GM21737 (cell line): ENCODE results near the gene MRPL53.

Experiments used
- ATAC-seq: cut with Tn5 transposase; IDR thresholded peaks from one replicate; pipeline ENCODE4 v1.9.1; 2021; ENCODE audit warnings: mild to moderate bottlenecking, moderate library complexity; ENCODE audit not compliant: unreplicated experiment

Gene MRPL53

DNA sequence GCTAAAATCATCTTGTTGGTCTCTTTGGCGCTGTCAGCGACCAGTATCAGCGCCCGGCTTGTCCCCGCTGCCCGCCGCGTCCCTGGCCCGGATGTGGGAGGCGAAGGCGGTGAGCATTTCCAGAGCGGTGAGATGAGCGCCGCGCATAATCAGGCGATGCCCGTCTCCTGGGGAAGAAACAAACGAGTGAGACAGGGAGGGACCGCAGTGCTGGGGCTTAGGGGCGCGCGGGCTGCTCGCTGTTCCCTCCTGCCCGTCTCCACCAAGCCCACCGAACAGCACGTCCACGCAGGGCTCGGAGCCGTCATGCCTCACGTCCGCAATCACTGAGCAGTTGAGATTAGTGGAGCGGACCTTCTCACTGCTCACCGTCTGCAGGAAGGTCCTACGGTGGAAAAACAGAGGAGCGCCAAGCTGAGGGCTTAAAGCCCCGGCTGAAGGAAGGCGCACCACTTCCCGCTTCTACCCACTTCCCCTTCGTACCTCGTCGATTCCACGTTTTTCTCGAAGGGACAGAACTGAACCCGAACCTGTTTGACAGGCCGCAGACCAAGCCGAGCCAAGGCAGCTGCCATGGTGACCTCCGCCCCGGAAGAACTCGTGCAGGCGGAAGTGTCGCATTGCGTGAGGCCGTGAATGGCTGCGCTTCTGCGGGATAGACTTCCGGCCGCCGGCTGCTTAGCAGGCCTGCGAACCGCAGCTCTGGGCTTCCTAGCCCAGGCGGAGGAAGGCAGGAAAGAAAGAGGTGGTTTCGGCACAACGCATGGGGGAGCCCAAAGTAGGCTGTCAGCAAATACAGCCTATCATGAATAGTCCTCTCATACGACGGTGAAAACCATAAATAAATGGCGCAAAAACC lies at the start of gene MRPL53:
TSS of gene MRPL53 (minus strand) at position 595 of the 859 bp plus-strand sequence. CDS start at position 575, 20 bp downstream.
- ATAC-seq: peak; percentile 76

- ATAC-seq: no peak
These were observed 44.2 kb upstream of the MRPL53 start for GRCh38 chr2:74516650-74517049.

GRCh38 chr2:74515981-74516633 lies 43.6 kb upstream of the MRPL53 start:
- ATAC-seq: peak; percentile 54

GRCh38 chr2:74515271-74515980 lies 42.9 kb upstream of the MRPL53 start:
- ATAC-seq: no peak

GRCh38 chr2:74514368-74515270 lies 42.1 kb upstream of the MRPL53 start, which contains the start of gene TLX2:
Gene TLX2, plus strand, starts transcription at chr2:74514450. Its CDS starts 357 bp downstream, at chr2:74514807.
- no peak for ATAC-seq

GRCh38 chr2:74513605-74514367 lies 41.3 kb upstream of the MRPL53 start:
- ATAC-seq: no peak

DNA sequence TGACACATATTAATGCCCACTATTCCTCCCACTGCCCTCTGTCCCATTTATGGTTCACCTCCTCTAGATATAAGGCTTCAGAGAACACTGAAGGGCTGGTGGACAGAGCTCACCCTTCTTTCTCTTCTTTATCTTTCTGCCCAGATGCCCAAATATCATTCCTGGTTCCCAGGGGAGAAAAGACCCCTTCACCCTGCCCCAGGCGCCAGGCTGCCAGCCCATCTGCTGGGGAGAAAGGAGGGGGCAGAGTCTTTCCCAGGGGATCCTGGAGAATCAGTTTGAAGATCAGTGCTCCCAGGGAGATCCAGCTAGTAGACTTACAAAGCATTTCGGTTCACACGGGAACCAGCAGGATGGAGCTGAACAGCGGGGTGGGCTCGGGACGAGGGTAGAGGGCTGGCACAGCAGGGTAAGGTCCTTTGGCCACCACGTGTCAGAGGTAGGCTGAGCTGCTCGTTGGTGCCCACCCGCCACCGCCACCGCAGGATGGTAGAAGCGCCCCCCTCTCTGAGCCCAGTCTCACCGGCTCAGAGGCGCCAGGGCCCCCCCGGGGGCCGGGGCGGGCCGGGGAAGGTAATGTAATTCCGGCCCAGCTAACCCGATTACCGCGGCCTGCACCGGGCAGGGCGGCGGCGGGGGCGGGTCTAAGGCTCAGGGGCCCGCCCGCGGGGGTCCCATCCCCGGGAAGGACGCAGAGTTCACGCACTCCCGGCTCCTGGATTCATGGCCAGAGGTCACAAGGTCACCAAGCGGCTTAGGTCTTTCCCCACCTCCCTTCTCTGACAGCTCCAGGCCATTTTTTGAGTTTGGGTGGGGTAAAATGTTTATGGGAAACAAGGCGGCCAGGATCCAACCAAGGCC lies 40.5 kb upstream of the MRPL53 start:
- no peak for ATAC-seq

DNA sequence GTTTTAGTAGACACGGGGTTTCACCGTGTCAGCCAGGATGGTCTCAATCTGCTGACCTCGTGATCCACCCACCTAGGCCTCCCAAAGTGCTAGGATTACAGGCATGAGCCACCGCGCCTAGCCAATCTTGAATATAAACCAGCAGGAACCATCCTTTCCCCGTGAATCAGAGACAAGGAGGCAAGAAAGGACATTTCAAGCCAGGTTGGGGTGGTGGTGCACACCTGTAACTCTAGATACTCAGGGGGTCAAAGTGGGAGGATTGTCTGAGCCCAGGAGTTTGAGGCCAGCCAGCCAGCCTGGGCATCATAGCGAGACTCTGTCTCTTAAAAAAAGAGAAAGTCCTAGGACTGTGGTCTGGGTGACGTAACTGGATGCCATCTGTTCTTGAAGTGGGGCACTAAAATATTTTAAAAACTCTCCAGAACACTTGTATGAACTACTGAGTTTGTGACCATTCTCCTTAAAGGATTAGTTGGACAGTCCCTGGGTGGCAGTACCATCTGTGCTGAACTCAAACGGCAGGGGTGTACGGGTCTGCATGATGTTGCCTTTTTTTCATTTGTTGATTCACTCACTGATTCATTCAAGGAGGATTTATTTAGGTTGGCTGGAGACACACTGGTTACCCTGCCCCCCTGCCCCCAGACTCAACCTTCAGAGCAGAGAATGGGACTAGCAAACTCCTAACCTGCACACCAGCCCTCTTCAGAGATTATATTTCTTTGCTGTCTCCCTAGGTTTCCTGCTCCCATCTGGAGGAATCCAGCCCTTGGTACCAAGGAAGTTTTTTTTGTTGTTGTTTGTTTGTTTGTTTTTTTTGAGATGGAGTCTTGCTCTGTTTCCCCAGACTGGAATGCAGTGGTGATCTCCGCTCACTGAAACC lies 38.9 kb upstream of the MRPL53 start:
- ATAC-seq: no peak

DNA sequence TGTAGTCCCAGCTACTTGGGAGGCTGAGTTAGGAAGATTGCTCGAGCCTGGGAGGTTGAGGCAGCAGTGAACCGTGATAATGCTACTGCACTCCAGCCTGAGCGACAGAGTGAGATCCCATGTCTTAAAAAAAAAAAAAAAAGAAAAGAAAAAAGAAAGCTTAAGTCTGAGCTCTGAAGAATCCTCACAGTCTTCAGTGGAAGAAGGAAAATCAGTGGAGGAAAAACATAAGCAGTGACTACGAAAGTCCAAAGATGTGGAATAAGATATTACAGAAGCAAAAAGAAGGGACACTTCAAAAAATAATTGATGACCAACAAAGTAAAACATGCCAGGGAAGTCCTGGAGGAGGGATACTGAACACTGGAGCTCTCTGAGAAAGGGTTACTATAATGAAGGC lies 37.8 kb upstream of the MRPL53 start:
- no peak for ATAC-seq

GRCh38 chr2:74507926-74508520 lies 35.5 kb upstream of the MRPL53 start:
- peak; percentile 5 for ATAC-seq

- ATAC-seq: peak; percentile 84
These were observed 34.9 kb upstream of the MRPL53 start, which contains the start of gene PCGF1 for GRCh38 chr2:74507145-74507925. Gene PCGF1, minus strand, starts transcription at chr2:74507695. Its CDS starts 27 bp downstream, at chr2:74507668.

DNA sequence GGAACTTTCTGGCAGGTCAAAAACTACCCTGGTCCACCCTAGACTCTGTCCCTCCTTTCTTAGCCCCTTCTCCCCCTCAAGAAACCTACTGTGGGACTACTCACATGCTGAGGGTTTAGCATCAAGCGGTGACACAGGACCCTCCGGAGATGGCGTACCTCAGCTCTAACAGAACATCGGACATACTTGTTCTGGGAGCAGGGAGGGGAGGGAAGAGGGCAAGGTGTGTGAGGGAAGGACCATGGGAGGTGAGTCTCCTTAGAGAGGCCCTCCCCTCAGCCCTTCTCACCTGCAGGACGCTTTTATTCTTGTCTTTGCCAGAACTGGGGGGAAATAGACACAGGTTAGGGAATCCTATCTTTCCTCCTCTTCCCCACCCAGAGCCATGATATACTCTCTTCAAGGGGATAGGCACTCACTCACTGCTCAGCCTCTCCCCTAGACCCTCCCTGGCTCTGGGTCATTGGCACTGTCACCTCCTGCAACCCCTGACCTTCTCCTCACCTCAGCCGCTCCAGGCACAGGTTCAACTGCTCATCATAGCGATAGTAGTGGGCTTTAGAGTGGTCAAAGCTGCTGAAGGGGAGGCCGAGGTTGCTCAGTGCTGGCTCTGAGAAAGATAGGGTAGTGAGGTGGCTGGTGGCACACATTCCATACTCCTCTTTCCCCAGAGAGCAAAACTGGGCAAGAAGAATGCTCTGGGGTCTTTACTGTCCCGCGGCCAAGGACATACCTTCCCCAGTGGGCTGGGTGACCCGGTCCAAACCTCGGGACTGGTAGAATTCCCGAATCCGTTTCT lies 33.2 kb upstream of the MRPL53 start:
- ATAC-seq: no peak

DNA sequence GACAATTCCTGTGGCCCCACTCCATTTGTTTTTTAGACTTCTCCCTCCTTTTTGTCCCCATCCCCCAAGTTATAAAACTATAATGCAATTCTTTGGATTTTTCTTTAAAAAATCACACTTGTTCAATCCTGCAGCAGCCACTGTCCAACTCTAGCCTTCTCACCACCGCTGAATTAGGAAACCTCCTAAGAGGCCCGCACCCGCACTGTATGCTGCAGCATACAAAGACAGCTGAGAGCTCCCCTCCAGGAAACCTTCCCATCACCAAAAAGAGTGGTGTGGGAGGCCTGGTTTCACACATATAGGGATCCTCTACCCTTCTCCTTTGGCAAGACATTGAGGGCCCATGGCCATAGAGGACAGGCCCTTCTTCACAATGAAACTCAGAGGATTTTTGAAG lies 32.1 kb upstream of the MRPL53 start:
- ATAC-seq: no peak

- ATAC-seq: no peak
These were observed 31.3 kb upstream of the MRPL53 start for GRCh38 chr2:74503506-74504475.
